Medulla oblongata (tissue), 1 donor: ENCODE measurements around the gene SFXN2.
A peak's percentile ranks its signal among the peaks of the same experiment; 100 is the strongest.
"Not testable (repeated sequence)": the region's sequence is repeated elsewhere in the genome, so short reads cannot be mapped to it uniquely, and the experiment has no call there.

Experiments used
- DNase-seq: peaks from one replicate; pipeline ENCODE4 v3.0.0-alpha.2; 2015; ENCODE audit errors: extremely low spot score

The SFXN2 gene

GRCh38 chr10:102753718-102754117 lies 39.3 kb downstream of the SFXN2 start:
- no peak for DNase-seq

DNA sequence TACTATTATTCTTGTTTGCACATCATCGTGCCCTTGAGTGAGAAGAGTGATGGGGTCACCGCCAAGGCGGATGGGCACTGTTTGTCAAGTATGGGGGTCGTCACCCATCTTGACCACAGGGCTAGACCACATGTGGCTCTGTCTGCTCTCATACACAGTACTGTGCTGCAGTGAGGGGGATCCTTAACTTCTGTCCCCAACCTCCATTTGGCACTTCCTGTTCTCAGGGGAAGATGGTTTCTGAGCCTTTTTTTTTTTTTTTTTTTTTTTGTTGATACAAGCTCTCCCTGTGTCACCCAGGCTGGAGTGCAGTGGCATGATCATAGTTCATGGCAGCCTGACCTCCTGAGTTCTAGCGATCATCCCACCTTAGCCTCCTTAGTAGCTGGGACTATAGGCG lies 42.9 kb downstream of the SFXN2 start:
- DNase-seq, result no peak

DNA sequence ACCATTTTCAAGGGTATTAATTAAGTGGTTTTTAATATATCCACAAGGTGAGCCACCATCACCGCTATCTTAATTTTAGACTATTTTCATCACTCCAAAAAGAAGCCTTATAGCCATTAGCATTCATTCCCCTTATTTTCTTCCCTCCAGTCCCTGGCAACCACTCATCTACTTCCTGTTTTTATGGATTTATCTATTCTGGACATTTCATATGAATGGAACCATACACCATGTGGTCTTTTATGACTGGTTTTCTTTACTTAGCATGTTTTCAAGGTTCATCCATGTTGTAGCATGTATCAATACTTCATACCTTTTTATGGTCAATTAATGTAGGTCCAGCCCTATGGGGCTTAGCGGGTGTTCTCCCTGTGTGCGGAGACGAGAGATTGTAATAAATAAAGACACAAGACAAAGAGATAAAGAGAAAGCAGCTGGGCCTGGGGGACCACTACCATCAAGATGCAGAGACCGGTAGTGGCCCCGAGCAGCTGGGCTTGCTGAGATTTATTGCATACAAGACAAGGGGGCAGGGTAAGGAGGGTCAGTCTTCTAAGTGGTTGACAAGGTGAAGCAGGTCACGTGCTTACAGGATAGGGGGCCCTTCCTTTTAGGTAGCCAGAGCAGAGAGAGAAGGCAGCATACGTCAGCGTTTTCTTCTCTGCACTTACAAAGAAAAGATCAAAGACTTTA lies 44.0 kb downstream of the SFXN2 start:
- no peak for DNase-seq

DNA sequence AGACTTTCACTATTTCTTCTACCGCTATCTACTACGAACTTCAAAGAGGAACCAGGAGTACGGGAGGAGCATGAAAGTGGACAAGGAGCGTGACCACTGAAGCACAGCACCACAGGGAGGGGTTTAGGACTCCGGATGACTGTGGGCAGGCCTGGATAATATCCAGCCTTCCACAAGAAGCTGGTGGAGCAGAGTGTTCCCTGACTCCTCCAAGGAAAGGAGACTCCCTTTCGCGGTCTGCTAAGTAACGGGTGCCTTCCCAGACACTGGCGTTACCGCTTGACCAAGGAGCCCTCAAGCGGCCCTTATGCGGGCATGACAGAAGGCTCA lies 44.5 kb downstream of the SFXN2 start:
- not testable (repeated sequence) for DNase-seq

GRCh38 chr10:102759497-102760210 lies 45.2 kb downstream of the SFXN2 start:
- no peak for DNase-seq

DNA sequence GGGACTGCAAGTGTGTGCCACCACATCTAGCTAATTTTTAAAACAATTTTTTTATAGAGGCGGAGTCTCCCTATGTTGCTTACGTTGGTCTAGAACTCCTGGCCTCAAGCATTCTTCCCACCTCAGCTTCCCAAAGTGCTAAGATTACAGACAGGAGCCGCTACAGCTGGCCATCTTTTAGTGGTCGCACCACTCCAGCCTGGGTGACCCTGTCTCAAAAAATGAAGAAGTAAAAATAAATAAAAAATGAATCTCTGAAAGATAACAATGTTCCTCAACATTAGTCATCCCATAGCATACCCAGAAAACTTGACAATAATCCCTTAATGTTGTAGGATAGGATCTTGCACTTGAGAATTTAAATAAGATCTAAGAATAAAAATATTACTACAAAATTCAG lies 47.5 kb downstream of the SFXN2 start:
- DNase-seq, result no peak

- DNase-seq, result no peak
Measured at GRCh38 chr10:102762401-102763015, 48.1 kb downstream of the SFXN2 start.

- no peak for DNase-seq
Measured at GRCh38 chr10:102763037-102763607, 48.7 kb downstream of the SFXN2 start.

- no peak for DNase-seq
Measured at GRCh38 chr10:102764470-102765161, 50.2 kb downstream of the SFXN2 start.

DNA sequence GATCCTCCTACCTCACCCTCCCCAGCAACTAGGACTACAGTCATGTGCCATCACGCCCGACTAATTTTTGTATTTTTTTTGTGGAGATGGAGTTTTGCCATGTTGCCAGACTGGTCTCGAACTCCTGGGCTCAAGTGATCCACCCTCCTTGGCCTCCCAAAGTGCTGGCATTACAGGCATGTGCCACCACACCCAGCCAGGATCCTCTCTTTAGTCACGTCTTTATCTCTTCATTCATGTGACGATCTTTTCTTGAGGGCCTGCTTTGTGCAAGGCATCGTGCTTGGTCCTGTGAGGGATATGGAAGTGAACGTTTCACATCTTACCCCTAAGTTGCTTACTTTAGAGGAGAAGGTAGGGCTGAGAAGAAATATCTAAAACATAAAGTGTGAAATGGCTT lies 50.9 kb downstream of the SFXN2 start:
- DNase-seq, result no peak

GRCh38 chr10:102767428-102768160 lies 53.2 kb downstream of the SFXN2 start:
- no peak for DNase-seq

- no peak for DNase-seq
Measured at GRCh38 chr10:102769375-102770107, 55.1 kb downstream of the SFXN2 start.

DNA sequence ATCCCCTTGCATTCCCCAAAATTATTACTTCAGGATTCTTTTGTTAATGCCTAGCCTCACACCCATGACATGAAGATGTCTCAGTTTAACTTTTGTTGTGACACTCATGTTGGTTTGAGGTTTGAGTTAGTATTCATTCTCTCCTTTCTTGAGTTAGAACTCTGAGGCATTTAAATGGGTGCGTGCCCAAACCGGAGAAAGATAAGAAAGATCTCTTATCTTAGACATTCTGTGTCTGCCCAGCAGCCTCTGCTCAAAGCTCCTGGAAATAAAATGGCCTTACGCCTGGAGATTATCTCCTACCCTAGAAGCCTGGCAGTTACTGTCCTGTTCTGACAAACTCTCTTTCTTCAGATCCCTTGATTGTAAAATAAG lies 55.7 kb downstream of the SFXN2 start:
- DNase-seq, result no peak

DNA sequence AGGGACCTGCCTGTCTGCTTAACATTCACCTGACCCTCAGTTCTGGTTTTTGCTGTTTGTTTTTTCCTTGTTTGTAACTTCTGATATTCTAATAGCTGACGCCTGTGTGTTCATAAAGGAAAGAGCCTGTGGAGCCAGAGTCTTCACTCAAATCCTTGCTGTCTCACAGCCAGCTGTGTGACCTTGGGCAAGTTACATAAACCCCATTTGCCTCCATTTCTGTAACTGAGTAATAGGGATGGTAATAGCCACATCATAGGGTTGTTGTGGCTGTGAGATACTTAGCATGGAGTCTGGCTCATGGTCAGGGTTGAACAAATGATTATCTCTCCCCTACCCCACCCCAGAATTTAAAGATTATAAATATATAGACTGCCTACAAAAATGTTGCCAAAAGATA lies 56.4 kb downstream of the SFXN2 start:
- DNase-seq, result no peak

- no peak for DNase-seq
Measured at GRCh38 chr10:102773320-102773719, 58.9 kb downstream of the SFXN2 start.

DNA sequence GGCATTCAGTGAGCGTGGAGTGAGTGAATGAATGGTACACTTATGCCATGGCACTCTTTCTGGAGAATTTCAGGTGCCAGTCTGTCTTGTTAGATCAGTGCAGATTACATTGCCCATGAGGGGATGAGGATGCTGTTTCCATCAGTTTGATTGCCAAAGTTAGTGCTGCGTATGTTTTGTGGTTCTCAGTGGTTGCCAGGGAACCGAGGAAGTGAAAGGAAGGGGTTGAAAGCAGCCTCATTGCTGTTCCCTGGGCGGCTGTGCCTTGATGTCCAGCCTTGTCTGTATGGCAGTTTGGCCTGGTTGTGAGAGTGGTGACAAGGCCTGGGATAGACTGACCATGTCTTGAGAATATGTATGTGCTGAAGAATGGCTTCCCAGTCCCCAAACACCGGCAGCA lies 59.5 kb downstream of the SFXN2 start:
- peak; percentile 70 for DNase-seq

GRCh38 chr10:102775201-102775934 lies 60.9 kb downstream of the SFXN2 start:
- DNase-seq, result peak; percentile 70

- peak; percentile 93 for DNase-seq
Measured at GRCh38 chr10:102775935-102776669, 61.7 kb downstream of the SFXN2 start.

- DNase-seq, result peak; percentile 67
Measured at GRCh38 chr10:102776779-102777456, 62.5 kb downstream of the SFXN2 start.
